ENCODE measurements around the gene PFKFB2. TPM values are rescaled to one million over a fixed set of nuclear protein-coding genes. Genes with fewer than 3 reads are reported as not detected.

PFKFB2 gene
- polyA plus RNA-seq, 1 donor (not counting 4 experiments of a cell fraction or from before 2014, with no cell fraction given): 12.2 TPM

DNA sequence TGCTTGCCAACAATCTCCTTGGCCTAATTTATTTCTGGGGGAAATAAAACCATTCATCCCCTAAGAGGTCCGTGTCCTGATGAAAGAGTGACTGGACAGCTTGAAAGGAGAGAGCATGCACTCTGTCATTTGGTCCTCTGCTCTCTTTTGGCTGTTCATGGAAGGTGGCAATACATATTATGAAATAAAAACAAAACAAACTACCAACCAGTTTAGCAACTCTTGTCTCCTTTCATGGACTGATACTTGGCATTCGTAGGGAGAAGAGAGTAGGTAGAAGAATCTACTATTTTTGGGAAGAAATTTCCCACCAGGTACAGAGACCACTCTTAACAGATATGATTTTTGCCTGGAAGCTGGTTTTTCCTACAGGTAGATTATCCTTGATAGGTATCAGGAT lies 19.8 kb upstream of the PFKFB2 start:
- no peaks in the 10 kb centered on the region for H3K27me3 ChIP-seq (ENCODE audit: control insufficient read depth, extremely low read depth, insufficient read depth, low read length)
- dilution Hi-C loops (cut with MboI; ENCODE audit: extremely low pct_ligation_motif_present, low sequenced_read_pairs): no loop called here
- H3K4me1 ChIP-seq (ENCODE audit: control insufficient read depth, extremely low read depth, insufficient read depth, low read length): peaks cover 58% of the 10 kb centered on the region
- peak overlapping the region; percentile 72 for H3K27ac ChIP-seq (ENCODE audit: control insufficient read depth, insufficient read depth, low read length)
- no peaks in the 10 kb centered on the region for H3K9me3 ChIP-seq (ENCODE audit: control insufficient read depth, low read depth, low read length)
- no peaks in the 10 kb centered on the region for H4K20me1 ChIP-seq (ENCODE audit: control insufficient read depth, extremely low read depth, insufficient read depth, low read length)
- peaks cover under 1 to 15% of the 10 kb centered on the region in 2 experiments for H3K36me3 ChIP-seq (ENCODE audit: control insufficient read depth in 2 of 2, extremely low read depth in 1 of 2, insufficient read depth in 2 of 2, low read length in 2 of 2)
- peaks cover 41% of the 10 kb centered on the region for H3K79me2 ChIP-seq (ENCODE audit: control insufficient read depth, insufficient read depth, low read length)
- no peak overlapping the region for H2AFZ ChIP-seq (ENCODE audit: control insufficient read depth, low read length)
- no peak for FAIRE-seq
- H3K9me1 ChIP-seq (ENCODE audit: control insufficient read depth, extremely low read depth, insufficient read depth, low read length): no peaks in the 10 kb centered on the region
- TF ChIP-seq EZH2 (IDR thresholded peaks at IDR 0.05; ENCODE audit: low read length): no peak
- TF ChIP-seq, protein P1, sequence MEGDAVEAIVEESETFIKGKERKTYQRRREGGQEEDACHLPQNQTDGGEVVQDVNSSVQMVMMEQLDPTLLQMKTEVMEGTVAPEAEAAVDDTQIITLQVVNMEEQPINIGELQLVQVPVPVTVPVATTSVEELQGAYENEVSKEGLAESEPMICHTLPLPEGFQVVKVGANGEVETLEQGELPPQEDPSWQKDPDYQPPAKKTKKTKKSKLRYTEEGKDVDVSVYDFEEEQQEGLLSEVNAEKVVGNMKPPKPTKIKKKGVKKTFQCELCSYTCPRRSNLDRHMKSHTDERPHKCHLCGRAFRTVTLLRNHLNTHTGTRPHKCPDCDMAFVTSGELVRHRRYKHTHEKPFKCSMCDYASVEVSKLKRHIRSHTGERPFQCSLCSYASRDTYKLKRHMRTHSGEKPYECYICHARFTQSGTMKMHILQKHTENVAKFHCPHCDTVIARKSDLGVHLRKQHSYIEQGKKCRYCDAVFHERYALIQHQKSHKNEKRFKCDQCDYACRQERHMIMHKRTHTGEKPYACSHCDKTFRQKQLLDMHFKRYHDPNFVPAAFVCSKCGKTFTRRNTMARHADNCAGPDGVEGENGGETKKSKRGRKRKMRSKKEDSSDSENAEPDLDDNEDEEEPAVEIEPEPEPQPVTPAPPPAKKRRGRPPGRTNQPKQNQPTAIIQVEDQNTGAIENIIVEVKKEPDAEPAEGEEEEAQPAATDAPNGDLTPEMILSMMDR (optimal IDR thresholded peaks at IDR 0.05 in 1 of 3, IDR thresholded peaks at IDR 0.05 in 1 of 3, conservative IDR thresholded peaks at IDR 0.05 in 1 of 3; ENCODE audit: extremely low read depth in 1 of 3, insufficient read depth in 2 of 3, low read length in 3 of 3): no peak
- H3K4me2 ChIP-seq (ENCODE audit: control insufficient read depth, extremely low read depth, insufficient read depth, low read depth, low read length): peak overlapping the region; percentile 78
- DNase-seq (ENCODE audit: low read depth, low spot score): no peak
- peak overlapping the region; percentile 26 for H3K9ac ChIP-seq (ENCODE audit: control insufficient read depth, extremely low read depth, insufficient read depth, low read length)
- H3K4me3 ChIP-seq (ENCODE audit: control insufficient read depth in 2 of 3, extremely low read depth in 1 of 3, insufficient read depth in 2 of 3, low read depth in 1 of 3, low read length in 3 of 3): no peak overlapping the region

DNA sequence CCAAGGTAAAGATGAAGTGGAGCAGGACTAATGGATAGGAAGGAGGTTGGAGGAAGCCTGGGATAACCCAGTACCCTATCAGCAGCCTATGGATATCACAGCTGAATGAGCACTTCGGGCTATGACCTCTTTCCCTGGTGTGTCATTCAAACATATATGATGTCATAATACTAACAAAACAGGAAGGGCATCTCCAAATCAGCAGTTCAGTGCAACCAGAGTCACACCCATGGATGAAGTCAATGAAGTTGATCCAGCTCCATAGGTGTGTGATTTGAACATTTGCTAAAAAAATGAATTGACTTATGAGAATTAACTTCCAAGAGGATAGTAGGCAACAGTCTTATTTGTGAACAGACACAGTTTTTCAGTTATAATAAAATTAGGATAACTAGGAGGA lies 18.9 kb upstream of the PFKFB2 start:
- DNase-seq (ENCODE audit: low read depth, low spot score) (no peak), FAIRE-seq (no peak)

More for the DNA sequence above, 18.9 kb upstream of the PFKFB2 start:
- Histone ChIP-seq H3K9me1 (ENCODE audit: control insufficient read depth, extremely low read depth, insufficient read depth, low read length) (no peaks in the 10 kb centered on the region), H2AFZ (ENCODE audit: control insufficient read depth, low read length) (no peak overlapping the region), H3K4me2 (ENCODE audit: control insufficient read depth, extremely low read depth, insufficient read depth, low read depth, low read length) (peak overlapping the region; percentile 3), H3K4me3 (ENCODE audit: control insufficient read depth in 2 of 3, extremely low read depth in 1 of 3, insufficient read depth in 2 of 3, low read depth in 1 of 3, low read length in 3 of 3) (no peak overlapping the region), H3K4me1 (ENCODE audit: control insufficient read depth, extremely low read depth, insufficient read depth, low read length) (peaks cover 49% of the 10 kb centered on the region), H3K27me3 (ENCODE audit: control insufficient read depth, extremely low read depth, insufficient read depth, low read length) (no peaks in the 10 kb centered on the region), H3K36me3 (ENCODE audit: control insufficient read depth in 2 of 2, extremely low read depth in 1 of 2, insufficient read depth in 2 of 2, low read length in 2 of 2) (peaks cover 0 to 12% of the 10 kb centered on the region in 2 experiments), H3K27ac (ENCODE audit: control insufficient read depth, insufficient read depth, low read length) (peak overlapping the region; percentile 72), H3K9me3 (ENCODE audit: control insufficient read depth, low read depth, low read length) (no peaks in the 10 kb centered on the region), H4K20me1 (ENCODE audit: control insufficient read depth, extremely low read depth, insufficient read depth, low read length) (no peaks in the 10 kb centered on the region), H3K79me2 (ENCODE audit: control insufficient read depth, insufficient read depth, low read length) (peaks cover 32% of the 10 kb centered on the region), H3K9ac (ENCODE audit: control insufficient read depth, extremely low read depth, insufficient read depth, low read length) (no peak overlapping the region)
- dilution Hi-C loops (cut with MboI; ENCODE audit: extremely low pct_ligation_motif_present, low sequenced_read_pairs): no loop called here
- TF ChIP-seq EZH2 (IDR thresholded peaks at IDR 0.05; ENCODE audit: low read length): no peak
- TF ChIP-seq, protein P1 (optimal IDR thresholded peaks at IDR 0.05 in 1 of 3, IDR thresholded peaks at IDR 0.05 in 1 of 3, conservative IDR thresholded peaks at IDR 0.05 in 1 of 3; ENCODE audit: extremely low read depth in 1 of 3, insufficient read depth in 2 of 3, low read length in 3 of 3): no peak
